Measurements from ENCODE around the gene NEK9. TPM values are rescaled to one million over a fixed set of nuclear protein-coding genes. Genes with fewer than 3 reads are reported as not detected.

The NEK9 gene
- total RNA-seq, 1 experiment from 2014 or later: 38.7 TPM

GRCh38 chr14:75040959-75041358, 85.9 kb downstream of the NEK9 start:
- DNase-seq (ENCODE audit: low read depth): no peak

GRCh38 chr14:75040507-75040906, 86.3 kb downstream of the NEK9 start:
- DNase-seq (ENCODE audit: low read depth): no peak

- DNase-seq (ENCODE audit: low read depth): no peak
Observed at GRCh38 chr14:75032939-75033338, 93.9 kb downstream of the NEK9 start.

- DNase-seq (ENCODE audit: low read depth): no peak
Observed at GRCh38 chr14:75030147-75030546, 96.7 kb downstream of the NEK9 start.

Other genes with a start within 250 kb of the NEK9 start
- 66.7 and 71.6 TPM in 2 replicates for gene DLST, start 245.1 kb downstream of the NEK9 start, total RNA-seq (2014; rRNA removed)
- gene RPS6KL1, start 203.8 kb downstream of the NEK9 start, total RNA-seq (2014; rRNA removed): 0.80 and 1.9 TPM in 2 replicates
- 82.3 and 181 TPM in 2 replicates for gene PGF, start 171.5 kb downstream of the NEK9 start, total RNA-seq (2014; rRNA removed)
- gene EIF2B2, start 124.1 kb downstream of the NEK9 start, total RNA-seq (2014; rRNA removed): 78.9 and 88.7 TPM in 2 replicates
- 20.5 and 20.7 TPM in 2 replicates for gene MLH3, start 75.6 kb downstream of the NEK9 start, total RNA-seq (2014; rRNA removed)
- gene ACYP1, start 63.0 kb downstream of the NEK9 start, total RNA-seq (2014; rRNA removed): 20.5 and 25.5 TPM in 2 replicates
- 0.38 and 1.3 TPM in 2 replicates for gene ZC2HC1C, start 57.4 kb downstream of the NEK9 start, total RNA-seq (2014; rRNA removed)
- gene TMED10, start 49.6 kb upstream of the NEK9 start, total RNA-seq (2014; rRNA removed): 313 and 322 TPM in 2 replicates
- gene FOS, start 151.8 kb upstream of the NEK9 start, total RNA-seq (2014; rRNA removed): 5.6 and 8.9 TPM in 2 replicates

All from LHCN-M2 (cell line).